ENCODE measurements around the gene FMN2. TPM values are rescaled to one million over a fixed set of nuclear protein-coding genes. Genes with fewer than 3 reads are reported as not detected.

The FMN2 gene
- total RNA-seq, 1 experiment from 2014 or later, result 0.59 TPM

- Histone ChIP-seq H4K8ac (replicated peaks; ENCODE audit: insufficient read length, low read depth, low read length) (no peak overlapping the region), H3K18ac (ENCODE audit: insufficient read length, low read depth, low read length) (no peak overlapping the region), H2AK5ac (ENCODE audit: insufficient read length, low read length) (no peak overlapping the region), H2AFZ (ENCODE audit: low read length) (no peak overlapping the region), H4K20me1 (ENCODE audit: control insufficient read depth, insufficient read depth, insufficient read length) (no peaks in the 10 kb centered on the region), H3K23me2 (ENCODE audit: insufficient read length, low read depth, low read length, poor library complexity, severe bottlenecking) (peaks cover 5% of the 10 kb centered on the region), H2BK5ac (ENCODE audit: insufficient read length, low read length) (no peak overlapping the region), H3K56ac (ENCODE audit: insufficient read length, low read depth, low read length) (no peak overlapping the region), H4K5ac (ENCODE audit: insufficient read length, low read depth, low read length) (no peak overlapping the region), H3K9me3 (ENCODE audit: control insufficient read depth, low read depth, low read length) (no peaks in the 10 kb centered on the region), H3K23ac (ENCODE audit: insufficient read length, low read depth, low read length) (no peak overlapping the region), H3K14ac (ENCODE audit: insufficient read depth, low read length) (no peak overlapping the region), H2BK120ac (ENCODE audit: low read depth, low read length, poor library complexity, severe bottlenecking) (no peak overlapping the region), H3K27ac (ENCODE audit: insufficient read length, low read depth, low read length) (no peak overlapping the region), H3T11ph (ENCODE audit: low read length) (no peak overlapping the region), H3K79me2 (ENCODE audit: insufficient read depth, low read length) (no peaks in the 10 kb centered on the region), H3K4me1 (ENCODE audit: insufficient read depth, low read length) (peaks cover 4% of the 10 kb centered on the region; the same call in 1 of the 2 replicates), H3K4me2 (ENCODE audit: insufficient read depth, insufficient read length, low read length) (no peak overlapping the region), H3K4ac (ENCODE audit: low read depth, low read length) (no peak overlapping the region), H2BK12ac (ENCODE audit: insufficient read length, low read depth, low read length) (no peak overlapping the region), H3K27me3 (ENCODE audit: insufficient read depth, low read length) (no peaks in the 10 kb centered on the region; the same call in 1 of the 2 replicates), H2BK15ac (ENCODE audit: low read depth, low read length) (no peak overlapping the region), H3K79me1 (ENCODE audit: insufficient read depth, low read depth, low read length, poor library complexity, severe bottlenecking) (no peaks in the 10 kb centered on the region), H3K9ac (ENCODE audit: extremely low read depth, insufficient read length, low read length) (no peak overlapping the region), H4K91ac (ENCODE audit: insufficient read length, low read depth, low read length) (no peak overlapping the region), H2BK20ac (ENCODE audit: low read depth, low read length, poor library complexity, severe bottlenecking) (no peak overlapping the region)
- H3K9me3 Mint-ChIP-seq, result no peaks in the 10 kb centered on the region
- TF ChIP-seq CTCF (conservative IDR thresholded peaks at IDR 0.05), result peak; percentile 67
- H3K36me3 Mint-ChIP-seq (ENCODE audit: insufficient read depth in 1 of 3, low read depth in 3 of 3), result no peaks in the 10 kb centered on the region
- H3K27me3 Mint-ChIP-seq (ENCODE audit: low read depth), result peaks cover 34% of the 10 kb centered on the region
- peaks cover 6 to 12% of the 10 kb centered on the region in 2 experiments for H3K4me1 Mint-ChIP-seq
- DNase-seq, result peak; percentile 92
- H3K4me3 Mint-ChIP-seq, result peak overlapping the region; percentile 72
- no CpG with 5 or more reads among the region's 52 CpGs for WGBS (ENCODE audit: extremely low coverage, insufficient read length, low lambda C conversion rate)
- peak overlapping the region in 1 of 3 experiments; percentile 39; a peak in 2 of 7 replicates for H3K27ac Mint-ChIP-seq
Measured at GRCh38 chr1:240492832-240493440, 401.3 kb downstream of the FMN2 start.
